Osteoblast (primary cell): ENCODE measurements around the gene SCRN2. TPM values are rescaled to one million over a fixed set of nuclear protein-coding genes. Genes with fewer than 3 reads are reported as not detected.

Experiments
- DNase-seq: peaks from one replicate; pipeline ENCODE4 v3.0.0; 2011; ENCODE audit warnings: low spot score, mixed read lengths; ENCODE audit not compliant: insufficient read length; ENCODE audit errors: missing footprints
- H2AFZ ChIP-seq: 2 replicates; pipeline ENCODE4 v1.6.0; 2011; ENCODE audit warnings: mild to moderate bottlenecking, low read length
- H3K27ac ChIP-seq: 2 replicates; pipeline ENCODE4 v1.5.1; 2011; ENCODE audit warnings: mild to moderate bottlenecking, low read depth, low read length, moderate library complexity
- H3K27me3 ChIP-seq: 2 replicates; pipeline ENCODE4 v1.6.0; 2012; ENCODE audit warnings: mild to moderate bottlenecking, control low read depth, inconsistent platforms, low read length, moderate library complexity; ENCODE audit not compliant: insufficient read depth
- H3K36me3 ChIP-seq: 2 replicates; pipeline ENCODE4 v1.5.1; 2011; ENCODE audit warnings: mild to moderate bottlenecking, low read length, control low read depth, moderate library complexity; ENCODE audit not compliant: insufficient read depth
- H3K4me1 ChIP-seq: 2 replicates; pipeline ENCODE4 v1.5.1; 2011; ENCODE audit warnings: mild to moderate bottlenecking, low read length, control low read depth, moderate library complexity; ENCODE audit not compliant: insufficient read depth
- H3K4me2 ChIP-seq: 2 replicates; pipeline ENCODE4 v1.6.0; 2011; ENCODE audit warnings: mild to moderate bottlenecking, low read length; ENCODE audit not compliant: insufficient read depth
- H3K4me3 ChIP-seq: fragments of 200-600 bp; sonication (generic); 3 replicates; pipeline ENCODE4 v1.5.1; 2012; ENCODE audit warnings: mild to moderate bottlenecking, low read length, inconsistent platforms; ENCODE audit not compliant: insufficient read depth
- H3K79me2 ChIP-seq: 2 replicates; pipeline ENCODE4 v1.6.0; 2012; ENCODE audit warnings: mild to moderate bottlenecking, low read length, control low read depth, inconsistent platforms; ENCODE audit not compliant: insufficient read depth
- H3K9me3 ChIP-seq: 2 replicates; pipeline ENCODE4 v1.5.1; 2011; ENCODE audit warnings: low read depth, low read length, control low read depth
- H4K20me1 ChIP-seq: 2 replicates; pipeline ENCODE4 v1.6.0; 2012; ENCODE audit warnings: mild to moderate bottlenecking, low read length, control low read depth; ENCODE audit not compliant: insufficient read depth
- CTCF ChIP-seq: IDR thresholded peaks from 2 replicates; pipeline ENCODE4 v1.5.1; 2011; ENCODE audit warnings: mild to moderate bottlenecking, low read depth, low read length, moderate library complexity; ENCODE audit errors: extremely low read depth
- total RNA-seq: library from RNA; depleted of rRNA; stranded (reverse); fragments of >200 nt; gene quantifications from 2 replicates; pipeline ENCODE4 v1.2.3, GENCODE V29; 2012

SCRN2 gene
- total RNA-seq, 1 donor = 42.7 TPM

- H3K27ac ChIP-seq = peak overlapping the region; percentile 64
- no peak for TF ChIP-seq CTCF
- H3K27me3 ChIP-seq = no peaks in the 10 kb centered on the region
- peaks cover 39% of the 10 kb centered on the region for H3K4me1 ChIP-seq
- H2AFZ ChIP-seq = no peak overlapping the region
- no peaks in the 10 kb centered on the region for H4K20me1 ChIP-seq
- peak overlapping the region; percentile 80 for H3K4me2 ChIP-seq
- H3K9me3 ChIP-seq = no peaks in the 10 kb centered on the region
- peak overlapping the region; percentile 34 for H3K4me3 ChIP-seq
- H3K79me2 ChIP-seq = no peaks in the 10 kb centered on the region
- DNase-seq = no peak
- H3K36me3 ChIP-seq = no peaks in the 10 kb centered on the region
Measured at GRCh38 chr17:47878203-47879027, 37.3 kb upstream of the SCRN2 start.

- peaks cover 42% of the 10 kb centered on the region for H3K4me1 ChIP-seq
- H3K27ac ChIP-seq = no peak overlapping the region
- no peak overlapping the region for H2AFZ ChIP-seq
- H4K20me1 ChIP-seq = no peaks in the 10 kb centered on the region
- no peak overlapping the region for H3K4me3 ChIP-seq
- no peak for DNase-seq
- H3K27me3 ChIP-seq = peaks cover 6% of the 10 kb centered on the region
- no peaks in the 10 kb centered on the region for H3K9me3 ChIP-seq
- H3K36me3 ChIP-seq = no peaks in the 10 kb centered on the region
- no peaks in the 10 kb centered on the region for H3K79me2 ChIP-seq
- TF ChIP-seq CTCF = no peak
- no peak overlapping the region for H3K4me2 ChIP-seq
Measured at GRCh38 chr17:47877368-47878034, 36.4 kb upstream of the SCRN2 start.

GRCh38 chr17:47875011-47875985 is 34.2 kb upstream of the SCRN2 start:
- peaks cover 19% of the 10 kb centered on the region for H3K27me3 ChIP-seq
- no peaks in the 10 kb centered on the region for H3K36me3 ChIP-seq
- no peaks in the 10 kb centered on the region for H4K20me1 ChIP-seq
- H3K79me2 ChIP-seq = no peaks in the 10 kb centered on the region
- H3K4me3 ChIP-seq = no peak overlapping the region
- TF ChIP-seq CTCF = no peak
- H3K4me2 ChIP-seq = no peak overlapping the region
- peak; percentile 52 for DNase-seq
- H3K9me3 ChIP-seq = no peaks in the 10 kb centered on the region
- no peak overlapping the region for H2AFZ ChIP-seq
- no peak overlapping the region for H3K27ac ChIP-seq
- peaks cover 34% of the 10 kb centered on the region for H3K4me1 ChIP-seq
